Pancreas (tissue), 10 donors: ENCODE results near the gene DKK3. TPM values are rescaled to one million over a fixed set of nuclear protein-coding genes. Genes with fewer than 3 reads are reported as not detected.

ENCODE experiments used
- ATAC-seq, 4 donors: fragments of 200-7000 bp; cut with Tn5 transposase; one replicate each; pipeline versions ENCODE4 v1.8.0 to v1.9.1; 2020; ENCODE audit warnings: mild to moderate bottlenecking in 4 of 4, moderate library complexity in 4 of 4
- DNase-seq, 6 donors: peaks; one replicate each; pipeline ENCODE4 v3.0.0-alpha.2; 2020
- FAIRE-seq: peaks from 2 replicates; lab custom pipeline; 2012; peaks lifted over from hg19 to GRCh38; lab: Jason Lieb, UNC
- H3K27ac ChIP-seq, 4 donors: fragments of 200-600 bp; sonication (generic); 1 replicate in 3 of 4; 2 replicates in 1 of 4; pipeline versions ENCODE4 v1.5.0 to v1.8.0; 2020
- H3K27me3 ChIP-seq, 4 donors: fragments of 200-600 bp; one replicate each; pipeline ENCODE4 v1.8.0; 2021
- H3K36me3 ChIP-seq, 3 donors: fragments of 200-600 bp; sonication (generic) in 1 of 3; one replicate each; pipeline versions ENCODE4 v1.5.0 to v1.8.0; 2020 to 2021
- H3K4me1 ChIP-seq, 3 donors: fragments of 200-600 bp; one replicate each; pipeline ENCODE4 v1.8.0; 2021
- H3K4me3 ChIP-seq, 4 donors: fragments of 200-600 bp; sonication (generic) in 2 of 4; one replicate each; pipeline versions ENCODE4 v1.5.0 to v1.8.0; 2020 to 2021
- H3K9me3 ChIP-seq, 4 donors: fragments of 200-600 bp; one replicate each; pipeline ENCODE4 v1.8.0; 2021
- CTCF ChIP-seq, 4 donors: fragments of 200-600 bp; sonication (generic) in 3 of 4; IDR thresholded peaks; one replicate each; pipeline versions ENCODE4 v1.5.0 to v1.8.0; 2021; ENCODE audit warnings: antibody characterized with exemption in 4 of 4
- WGBS, 2 donors: extraction: QIAGEN DNeasy Blood & Tissue Kit; methylation state at CpG; one replicate each; pipeline ENCODE4 v1.1.7; 2013; 5-methylcytosine and 5-hydroxymethylcytosine counted together
- intact Hi-C, 3 donors: fragments of 100-400 bp; cut with DNase I; formaldehyde crosslinking; loops; one replicate each; pipeline versions ENCODE4 v1.11.1 to v1.14.2; 2022
- polyA plus RNA-seq, 2 donors: library from polyadenylated mRNA; stranded (reverse); fragments of 200-250 nt; gene quantifications; one replicate each; pipeline ENCODE4 v1.2.3, GENCODE V29; 2013
- total RNA-seq, 6 donors: library from RNA; stranded (reverse); fragmentation: NEBNext Ultra II Directional in 4 of 6; extraction: Animal tissue kit (Norgen Biotek cat#: 25700) in 4 of 6; gene quantifications; one replicate each; pipeline versions ENCODE4 v1.2.1 to v1.2.4, GENCODE V29; 2021 to 2023
- donor health status: healthy with polysubstance abuse.
- donor health status: DM: no; HTN: no; CAD: no; lungs with moderate emphysema.
- donor health status: DM: no; HTN: no; CAD: no.
- donor health status: control.
- donor health status: control.
- donor health status: Bipolar disorder and iron deficiency.
- donor health status: DM: yes; HTN: yes; CAD: no.
- donor health status: DM: no; HTN: no; CAD: no.
- donor health status: DM: no; HTN: no; CAD: no.
- donor health status: DM: yes; HTN: yes; CAD: no.

The DKK3 gene
- total and polyA plus RNA-seq, 8 donors, result 2.7 to 10.5 (median 5.8) TPM

- DNase-seq (peak in 1 of 6 donors; percentile 31), ATAC-seq (peak in 1 of 4 donors; percentile 20), FAIRE-seq (no peak)
- no peak overlapping the region for H3K27ac ChIP-seq
- no peaks in the 10 kb centered on the region for H3K27me3 ChIP-seq
- intact Hi-C loops, result no loop called here
- H3K36me3 ChIP-seq, result no peaks in the 10 kb centered on the region
- TF ChIP-seq CTCF (IDR thresholded peaks at IDR 0.05), result no peak
- H3K9me3 ChIP-seq, result no peaks in the 10 kb centered on the region
- H3K4me1 ChIP-seq, result no peaks in the 10 kb centered on the region
- WGBS, 2 donors, result 75 to 87% methylated on average over 7 of the region's 7 CpGs
- H3K4me3 ChIP-seq, result no peak overlapping the region
These were observed 20.3 kb downstream of the DKK3 start for GRCh38 chr11:11988099-11988651.

- WGBS, 2 donors, result 82 to 90% methylated on average over 1 of the region's 1 CpG
- peak in 1 of 4 donors; percentile 18 for TF ChIP-seq CTCF (IDR thresholded peaks at IDR 0.05)
- Histone ChIP-seq H3K27me3 (no peaks in the 10 kb centered on the region), H3K36me3 (no peaks in the 10 kb centered on the region), H3K4me1 (no peaks in the 10 kb centered on the region), H3K27ac (no peak overlapping the region), H3K4me3 (no peak overlapping the region), H3K9me3 (no peaks in the 10 kb centered on the region)
- DNase-seq, result no peak
- no peak for ATAC-seq
- no peak for FAIRE-seq
- intact Hi-C loops, result no loop called here
These were observed 20.9 kb downstream of the DKK3 start for GRCh38 chr11:11987503-11988022.

- Histone ChIP-seq H3K27me3 (no peaks in the 10 kb centered on the region), H3K9me3 (no peaks in the 10 kb centered on the region), H3K4me1 (no peaks in the 10 kb centered on the region), H3K36me3 (no peaks in the 10 kb centered on the region), H3K4me3 (no peak overlapping the region), H3K27ac (no peak overlapping the region)
- TF ChIP-seq CTCF (IDR thresholded peaks at IDR 0.05), result no peak
- peak in 1 of 6 donors; percentile 16 for DNase-seq
- FAIRE-seq, result no peak
- ATAC-seq, result no peak
- WGBS, 2 donors, result 82 to 83% methylated on average over 9 of the region's 9 CpGs
- intact Hi-C loops, result no loop called here
These were observed 22.2 kb downstream of the DKK3 start for GRCh38 chr11:11985954-11986949.

GRCh38 chr11:11985016-11985715, 23.3 kb downstream of the DKK3 start:
- Histone ChIP-seq H3K27me3 (no peaks in the 10 kb centered on the region), H3K36me3 (no peaks in the 10 kb centered on the region), H3K4me3 (no peak overlapping the region), H3K4me1 (no peaks in the 10 kb centered on the region), H3K27ac (no peak overlapping the region), H3K9me3 (no peaks in the 10 kb centered on the region)
- TF ChIP-seq CTCF (IDR thresholded peaks at IDR 0.05), result no peak
- intact Hi-C loops, result no loop called here
- 88 to 92% methylated on average over 8 of the region's 8 CpGs for WGBS, 2 donors
- FAIRE-seq, result no peak
- no peak for DNase-seq
- peak in 1 of 4 donors; percentile 32 for ATAC-seq
